ENCODE measurements around the gene CSNK1D. TPM values are rescaled to one million over a fixed set of nuclear protein-coding genes. Genes with fewer than 3 reads are reported as not detected.

CSNK1D gene
- total and polyA plus RNA-seq, 2 experiments from 2014 or later: 55.3 to 66.4 TPM

DNA sequence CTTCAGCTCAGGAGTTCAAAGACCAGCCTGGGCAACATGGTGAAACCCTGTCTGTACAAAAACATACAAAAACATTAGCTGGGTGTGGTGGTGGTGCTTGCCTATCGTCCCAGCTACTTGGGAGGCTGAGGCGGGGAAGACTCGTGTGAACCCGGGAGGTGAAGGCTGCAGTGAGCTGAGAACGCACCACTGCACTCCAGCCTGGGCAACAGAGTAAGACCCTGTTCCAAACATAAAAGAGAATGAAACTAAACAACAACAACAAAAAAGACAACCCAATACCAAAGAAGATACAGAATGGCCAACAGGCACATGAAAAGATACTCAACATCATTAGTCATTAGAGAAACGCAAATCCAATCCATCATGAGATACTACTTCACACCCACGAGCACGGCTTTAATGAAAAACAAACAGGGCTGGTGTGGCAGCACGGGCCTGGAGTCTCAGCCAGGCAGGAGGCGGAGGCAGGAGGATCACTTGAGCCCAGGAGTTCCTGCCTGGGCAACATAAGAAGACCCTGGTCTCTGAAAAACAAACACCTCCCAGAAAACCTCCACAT lies 52.1 kb downstream of the CSNK1D start:
- H3K4me1 ChIP-seq (ENCODE audit: insufficient read depth): no peaks in the 10 kb centered on the region
- H3K4me3 ChIP-seq: no peak overlapping the region
- H3K27me3 Mint-ChIP-seq (ENCODE audit: insufficient read depth, low read depth, poor library complexity): peaks cover 16% of the 10 kb centered on the region
- no peak overlapping the region for H3K27ac Mint-ChIP-seq
- no peak overlapping the region for H2AFZ ChIP-seq
- no peak overlapping the region for H3K4me2 ChIP-seq
- TF ChIP-seq, protein P1, sequence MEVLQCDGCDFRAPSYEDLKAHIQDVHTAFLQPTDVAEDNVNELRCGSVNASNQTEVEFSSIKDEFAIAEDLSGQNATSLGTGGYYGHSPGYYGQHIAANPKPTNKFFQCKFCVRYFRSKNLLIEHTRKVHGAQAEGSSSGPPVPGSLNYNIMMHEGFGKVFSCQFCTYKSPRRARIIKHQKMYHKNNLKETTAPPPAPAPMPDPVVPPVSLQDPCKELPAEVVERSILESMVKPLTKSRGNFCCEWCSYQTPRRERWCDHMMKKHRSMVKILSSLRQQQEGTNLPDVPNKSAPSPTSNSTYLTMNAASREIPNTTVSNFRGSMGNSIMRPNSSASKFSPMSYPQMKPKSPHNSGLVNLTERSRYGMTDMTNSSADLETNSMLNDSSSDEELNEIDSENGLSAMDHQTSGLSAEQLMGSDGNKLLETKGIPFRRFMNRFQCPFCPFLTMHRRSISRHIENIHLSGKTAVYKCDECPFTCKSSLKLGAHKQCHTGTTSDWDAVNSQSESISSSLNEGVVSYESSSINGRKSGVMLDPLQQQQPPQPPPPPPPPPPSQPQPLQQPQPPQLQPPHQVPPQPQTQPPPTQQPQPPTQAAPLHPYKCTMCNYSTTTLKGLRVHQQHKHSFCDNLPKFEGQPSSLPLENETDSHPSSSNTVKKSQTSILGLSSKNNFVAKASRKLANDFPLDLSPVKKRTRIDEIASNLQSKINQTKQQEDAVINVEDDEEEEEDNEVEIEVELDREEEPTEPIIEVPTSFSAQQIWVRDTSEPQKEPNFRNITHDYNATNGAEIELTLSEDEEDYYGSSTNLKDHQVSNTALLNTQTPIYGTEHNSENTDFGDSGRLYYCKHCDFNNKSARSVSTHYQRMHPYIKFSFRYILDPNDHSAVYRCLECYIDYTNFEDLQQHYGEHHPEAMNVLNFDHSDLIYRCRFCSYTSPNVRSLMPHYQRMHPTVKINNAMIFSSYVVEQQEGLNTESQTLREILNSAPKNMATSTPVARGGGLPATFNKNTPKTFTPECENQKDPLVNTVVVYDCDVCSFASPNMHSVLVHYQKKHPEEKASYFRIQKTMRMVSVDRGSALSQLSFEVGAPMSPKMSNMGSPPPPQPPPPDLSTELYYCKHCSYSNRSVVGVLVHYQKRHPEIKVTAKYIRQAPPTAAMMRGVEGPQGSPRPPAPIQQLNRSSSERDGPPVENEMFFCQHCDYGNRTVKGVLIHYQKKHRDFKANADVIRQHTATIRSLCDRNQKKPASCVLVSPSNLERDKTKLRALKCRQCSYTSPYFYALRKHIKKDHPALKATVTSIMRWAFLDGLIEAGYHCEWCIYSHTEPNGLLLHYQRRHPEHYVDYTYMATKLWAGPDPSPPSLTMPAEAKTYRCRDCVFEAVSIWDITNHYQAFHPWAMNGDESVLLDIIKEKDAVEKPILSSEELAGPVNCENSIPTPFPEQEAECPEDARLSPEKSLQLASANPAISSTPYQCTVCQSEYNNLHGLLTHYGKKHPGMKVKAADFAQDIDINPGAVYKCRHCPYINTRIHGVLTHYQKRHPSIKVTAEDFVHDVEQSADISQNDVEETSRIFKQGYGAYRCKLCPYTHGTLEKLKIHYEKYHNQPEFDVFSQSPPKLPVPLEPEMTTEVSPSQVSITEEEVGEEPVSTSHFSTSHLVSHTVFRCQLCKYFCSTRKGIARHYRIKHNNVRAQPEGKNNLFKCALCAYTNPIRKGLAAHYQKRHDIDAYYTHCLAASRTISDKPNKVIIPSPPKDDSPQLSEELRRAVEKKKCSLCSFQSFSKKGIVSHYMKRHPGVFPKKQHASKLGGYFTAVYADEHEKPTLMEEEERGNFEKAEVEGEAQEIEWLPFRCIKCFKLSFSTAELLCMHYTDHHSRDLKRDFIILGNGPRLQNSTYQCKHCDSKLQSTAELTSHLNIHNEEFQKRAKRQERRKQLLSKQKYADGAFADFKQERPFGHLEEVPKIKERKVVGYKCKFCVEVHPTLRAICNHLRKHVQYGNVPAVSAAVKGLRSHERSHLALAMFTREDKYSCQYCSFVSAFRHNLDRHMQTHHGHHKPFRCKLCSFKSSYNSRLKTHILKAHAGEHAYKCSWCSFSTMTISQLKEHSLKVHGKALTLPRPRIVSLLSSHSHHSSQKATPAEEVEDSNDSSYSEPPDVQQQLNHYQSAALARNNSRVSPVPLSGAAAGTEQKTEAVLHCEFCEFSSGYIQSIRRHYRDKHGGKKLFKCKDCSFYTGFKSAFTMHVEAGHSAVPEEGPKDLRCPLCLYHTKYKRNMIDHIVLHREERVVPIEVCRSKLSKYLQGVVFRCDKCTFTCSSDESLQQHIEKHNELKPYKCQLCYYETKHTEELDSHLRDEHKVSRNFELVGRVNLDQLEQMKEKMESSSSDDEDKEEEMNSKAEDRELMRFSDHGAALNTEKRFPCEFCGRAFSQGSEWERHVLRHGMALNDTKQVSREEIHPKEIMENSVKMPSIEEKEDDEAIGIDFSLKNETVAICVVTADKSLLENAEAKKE (CRISPR knock-in tag; IDR thresholded peaks at IDR 0.05): no peak
- TF ChIP-seq, protein P2, sequence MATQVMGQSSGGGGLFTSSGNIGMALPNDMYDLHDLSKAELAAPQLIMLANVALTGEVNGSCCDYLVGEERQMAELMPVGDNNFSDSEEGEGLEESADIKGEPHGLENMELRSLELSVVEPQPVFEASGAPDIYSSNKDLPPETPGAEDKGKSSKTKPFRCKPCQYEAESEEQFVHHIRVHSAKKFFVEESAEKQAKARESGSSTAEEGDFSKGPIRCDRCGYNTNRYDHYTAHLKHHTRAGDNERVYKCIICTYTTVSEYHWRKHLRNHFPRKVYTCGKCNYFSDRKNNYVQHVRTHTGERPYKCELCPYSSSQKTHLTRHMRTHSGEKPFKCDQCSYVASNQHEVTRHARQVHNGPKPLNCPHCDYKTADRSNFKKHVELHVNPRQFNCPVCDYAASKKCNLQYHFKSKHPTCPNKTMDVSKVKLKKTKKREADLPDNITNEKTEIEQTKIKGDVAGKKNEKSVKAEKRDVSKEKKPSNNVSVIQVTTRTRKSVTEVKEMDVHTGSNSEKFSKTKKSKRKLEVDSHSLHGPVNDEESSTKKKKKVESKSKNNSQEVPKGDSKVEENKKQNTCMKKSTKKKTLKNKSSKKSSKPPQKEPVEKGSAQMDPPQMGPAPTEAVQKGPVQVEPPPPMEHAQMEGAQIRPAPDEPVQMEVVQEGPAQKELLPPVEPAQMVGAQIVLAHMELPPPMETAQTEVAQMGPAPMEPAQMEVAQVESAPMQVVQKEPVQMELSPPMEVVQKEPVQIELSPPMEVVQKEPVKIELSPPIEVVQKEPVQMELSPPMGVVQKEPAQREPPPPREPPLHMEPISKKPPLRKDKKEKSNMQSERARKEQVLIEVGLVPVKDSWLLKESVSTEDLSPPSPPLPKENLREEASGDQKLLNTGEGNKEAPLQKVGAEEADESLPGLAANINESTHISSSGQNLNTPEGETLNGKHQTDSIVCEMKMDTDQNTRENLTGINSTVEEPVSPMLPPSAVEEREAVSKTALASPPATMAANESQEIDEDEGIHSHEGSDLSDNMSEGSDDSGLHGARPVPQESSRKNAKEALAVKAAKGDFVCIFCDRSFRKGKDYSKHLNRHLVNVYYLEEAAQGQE (IDR thresholded peaks at IDR 0.05; ENCODE audit: unreplicated experiment): no peak
- TF ChIP-seq, protein P3, sequence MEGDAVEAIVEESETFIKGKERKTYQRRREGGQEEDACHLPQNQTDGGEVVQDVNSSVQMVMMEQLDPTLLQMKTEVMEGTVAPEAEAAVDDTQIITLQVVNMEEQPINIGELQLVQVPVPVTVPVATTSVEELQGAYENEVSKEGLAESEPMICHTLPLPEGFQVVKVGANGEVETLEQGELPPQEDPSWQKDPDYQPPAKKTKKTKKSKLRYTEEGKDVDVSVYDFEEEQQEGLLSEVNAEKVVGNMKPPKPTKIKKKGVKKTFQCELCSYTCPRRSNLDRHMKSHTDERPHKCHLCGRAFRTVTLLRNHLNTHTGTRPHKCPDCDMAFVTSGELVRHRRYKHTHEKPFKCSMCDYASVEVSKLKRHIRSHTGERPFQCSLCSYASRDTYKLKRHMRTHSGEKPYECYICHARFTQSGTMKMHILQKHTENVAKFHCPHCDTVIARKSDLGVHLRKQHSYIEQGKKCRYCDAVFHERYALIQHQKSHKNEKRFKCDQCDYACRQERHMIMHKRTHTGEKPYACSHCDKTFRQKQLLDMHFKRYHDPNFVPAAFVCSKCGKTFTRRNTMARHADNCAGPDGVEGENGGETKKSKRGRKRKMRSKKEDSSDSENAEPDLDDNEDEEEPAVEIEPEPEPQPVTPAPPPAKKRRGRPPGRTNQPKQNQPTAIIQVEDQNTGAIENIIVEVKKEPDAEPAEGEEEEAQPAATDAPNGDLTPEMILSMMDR (conservative IDR thresholded peaks at IDR 0.05; ENCODE audit: low read depth in 2 of 2): no peak
- TF ChIP-seq EZH2 (IDR thresholded peaks at IDR 0.05; ENCODE audit: low read depth, unreplicated experiment) (no peak), STAT1 (IDR thresholded peaks at IDR 0.05; ENCODE audit: unreplicated experiment) (no peak), CREB1 (CRISPR knock-in tag; IDR thresholded peaks at IDR 0.05; ENCODE audit: low read depth) (no peak), EZH2phosphoT487 (IDR thresholded peaks at IDR 0.05; ENCODE audit: unreplicated experiment) (no peak), ZNF114 (CRISPR knock-in tag; IDR thresholded peaks at IDR 0.05) (no peak), POLR2AphosphoS5 (IDR thresholded peaks at IDR 0.05; ENCODE audit: low read depth) (no peak), ZNF331 (CRISPR knock-in tag; IDR thresholded peaks at IDR 0.05; ENCODE audit: low read depth) (no peak), JUNB (IDR thresholded peaks at IDR 0.05; ENCODE audit: unreplicated experiment) (no peak), NANOG (IDR thresholded peaks at IDR 0.05; ENCODE audit: borderline replicate concordance) (no peak)
- TF ChIP-seq, protein P4, sequence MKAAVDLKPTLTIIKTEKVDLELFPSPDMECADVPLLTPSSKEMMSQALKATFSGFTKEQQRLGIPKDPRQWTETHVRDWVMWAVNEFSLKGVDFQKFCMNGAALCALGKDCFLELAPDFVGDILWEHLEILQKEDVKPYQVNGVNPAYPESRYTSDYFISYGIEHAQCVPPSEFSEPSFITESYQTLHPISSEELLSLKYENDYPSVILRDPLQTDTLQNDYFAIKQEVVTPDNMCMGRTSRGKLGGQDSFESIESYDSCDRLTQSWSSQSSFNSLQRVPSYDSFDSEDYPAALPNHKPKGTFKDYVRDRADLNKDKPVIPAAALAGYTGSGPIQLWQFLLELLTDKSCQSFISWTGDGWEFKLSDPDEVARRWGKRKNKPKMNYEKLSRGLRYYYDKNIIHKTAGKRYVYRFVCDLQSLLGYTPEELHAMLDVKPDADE (IDR thresholded peaks at IDR 0.05): no peak
- no peak overlapping the region for H3K4me3 Mint-ChIP-seq
- no peak overlapping the region for H3K27ac ChIP-seq (ENCODE audit: low read depth)
- H3K36me3 ChIP-seq (ENCODE audit: insufficient read depth): no peaks in the 10 kb centered on the region
- no peak for DNase-seq (ENCODE audit: low spot score)
- H3K4me1 Mint-ChIP-seq: no peaks in the 10 kb centered on the region; the same call in 2 of the 3 replicates
- peaks cover 2% of the 10 kb centered on the region; the same call in 1 of the 3 replicates for H3K9me3 Mint-ChIP-seq
- no peaks in the 10 kb centered on the region for H4K20me1 ChIP-seq (replicated peaks; ENCODE audit: insufficient read depth)
- no peaks in the 10 kb centered on the region for H3F3A ChIP-seq (replicated peaks; ENCODE audit: low read depth)
- H3K79me2 ChIP-seq (replicated peaks; ENCODE audit: insufficient read depth): no peaks in the 10 kb centered on the region
- no peak for ATAC-seq
- no peaks in the 10 kb centered on the region for H3K9me2 ChIP-seq (ENCODE audit: insufficient read depth)
- no peaks in the 10 kb centered on the region for H3K36me3 Mint-ChIP-seq (ENCODE audit: low read depth)
- 0 out of 2 replicates have a peak, but pooled peaks cover 3% of the 10 kb centered on the region for H3K27me3 ChIP-seq (ENCODE audit: insufficient read depth)
